HS-5 (cell line): ENCODE results near the gene CKAP4.
A peak's percentile ranks its signal among the peaks of the same experiment; 100 is the strongest.

Experiments used
- DNase-seq: peaks from one replicate; pipeline ENCODE4 v3.0.0-alpha.2; 2012; ENCODE audit warnings: low read depth

CKAP4 gene

GRCh38 chr12:106274575-106275121, 26.8 kb upstream of the CKAP4 start:
- no peak for DNase-seq

- no peak for DNase-seq
Observed at GRCh38 chr12:106274012-106274411, 26.2 kb upstream of the CKAP4 start.

- no peak for DNase-seq
Observed at GRCh38 chr12:106273491-106273890, 25.7 kb upstream of the CKAP4 start.

GRCh38 chr12:106271575-106272505, 24.0 kb upstream of the CKAP4 start:
- no peak for DNase-seq

GRCh38 chr12:106269150-106269771, 21.4 kb upstream of the CKAP4 start:
- DNase-seq: no peak

- no peak for DNase-seq
Observed at GRCh38 chr12:106267535-106267934, 19.7 kb upstream of the CKAP4 start.

GRCh38 chr12:106265116-106265515, 17.3 kb upstream of the CKAP4 start:
- DNase-seq: no peak

GRCh38 chr12:106258935-106259334, 11.1 kb upstream of the CKAP4 start:
- no peak for DNase-seq

- DNase-seq: no peak
Observed at GRCh38 chr12:106258226-106258625, 10.4 kb upstream of the CKAP4 start.

- no peak for DNase-seq
Observed at GRCh38 chr12:106256524-106256923, 8.7 kb upstream of the CKAP4 start.

- DNase-seq: no peak
Observed at GRCh38 chr12:106255952-106256351, 8.1 kb upstream of the CKAP4 start.

GRCh38 chr12:106255493-106255892, 7.7 kb upstream of the CKAP4 start:
- DNase-seq: no peak

GRCh38 chr12:106254724-106255123, 6.9 kb upstream of the CKAP4 start:
- DNase-seq: no peak

GRCh38 chr12:106251631-106252455, 4.0 kb upstream of the CKAP4 start:
- peak; percentile 23 for DNase-seq

- no peak for DNase-seq
Observed at GRCh38 chr12:106249411-106250135, 1.8 kb upstream of the CKAP4 start.

GRCh38 chr12:106248846-106249371, 1.1 kb upstream of the CKAP4 start:
- DNase-seq: peak; percentile 32

GRCh38 chr12:106248312-106248845, 559 bp upstream of the CKAP4 start:
- no peak for DNase-seq

- DNase-seq: no peak
Observed at GRCh38 chr12:106246891-106247673, 738 bp downstream of the CKAP4 start.

- no peak for DNase-seq
Observed at GRCh38 chr12:106245767-106246166, 2.1 kb downstream of the CKAP4 start.

- DNase-seq: no peak
Observed at GRCh38 chr12:106243620-106244019, 4.2 kb downstream of the CKAP4 start.
